Measurements from ENCODE around the gene NBEAL2. TPM values are rescaled to one million over a fixed set of nuclear protein-coding genes. Genes with fewer than 3 reads are reported as not detected.

Gene NBEAL2
- total RNA-seq (2012; rRNA removed), result 2.2 TPM in 2 replicates
- 11.7 and 12.5 TPM in 2 replicates for polyA plus RNA-seq (2012; rRNA removed)
- 5.6 and 8.2 TPM in 2 replicates for polyA plus RNA-seq (2012; cell fraction: cytosol; rRNA removed)
- polyA plus RNA-seq (2012; cell fraction: nucleus; rRNA removed; ENCODE audit: low replicate concordance), result 80.3 and 267 TPM in 2 replicates
- percentile 33 among the genes with signal in this experiment for Bru-seq, nascent RNA
- BruChase-seq, experiment 1, labeled RNA remaining after a 6-hour chase, result percentile 43 among the genes with signal in this experiment
- BruChase-seq, experiment 2, labeled RNA remaining after a 2-hour chase, result percentile 41 among the genes with signal in this experiment
- long read RNA-seq, partial matches to known transcripts, result 3 of 5 reads
- long read RNA-seq, other reads (novel, unspliced or antisense), result 2 of 5 reads

DNA sequence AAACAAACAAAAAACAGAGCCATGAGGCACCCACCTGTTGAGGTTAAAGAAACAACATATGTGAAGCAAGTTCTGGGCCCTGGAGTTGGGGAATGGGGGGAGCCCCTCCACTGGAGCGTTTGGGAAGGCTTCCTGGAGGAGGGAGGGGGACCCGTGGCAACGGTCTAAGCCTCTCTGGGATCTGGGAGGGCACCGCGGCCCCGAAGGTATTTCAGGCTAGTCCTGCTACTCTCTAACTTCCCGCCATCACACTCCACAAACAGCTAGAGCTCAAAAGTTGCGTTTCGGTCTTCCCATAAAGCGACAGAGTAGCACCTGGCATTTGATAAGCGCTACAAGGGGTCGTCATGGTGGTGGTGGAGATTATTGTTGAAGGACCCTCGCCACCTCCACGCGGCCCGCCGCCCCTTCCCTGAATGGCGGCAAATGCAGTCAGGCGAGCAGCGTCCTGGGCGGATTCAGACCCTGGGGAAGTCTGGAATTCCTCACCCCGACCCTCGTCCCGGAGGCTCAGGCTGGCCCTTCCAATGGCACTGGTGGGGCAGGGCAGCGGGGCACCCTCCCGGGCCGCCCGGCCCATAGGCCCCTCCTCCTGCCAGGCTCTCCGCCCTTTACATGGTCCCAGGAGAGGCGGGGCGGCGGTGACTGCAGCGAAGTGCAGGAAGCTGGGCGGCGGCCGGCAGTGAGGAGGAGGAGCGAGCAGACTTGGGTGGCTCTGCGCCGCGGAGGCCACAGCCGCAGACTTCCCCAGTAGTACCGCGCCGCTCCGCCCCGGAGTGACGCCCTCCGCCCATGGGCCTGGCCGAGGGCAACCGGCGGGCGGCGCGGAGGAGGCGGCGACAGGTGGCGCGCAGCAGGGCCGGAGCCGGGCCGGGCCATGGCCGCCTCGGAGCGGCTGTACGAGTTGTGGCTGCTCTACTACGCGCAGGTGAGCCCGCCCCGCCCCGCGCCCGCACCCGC is at the start of gene NBEAL2:
TSS of gene NBEAL2 (plus strand) at position 682 of the 960 bp plus-strand sequence. CDS start at position 878, 196 bp downstream.
- CTCF ChIA-PET, result no interaction called here
- peak within 1 kb of the TSS; percentile 38 for H2BK120ac ChIP-seq (ENCODE audit: low read depth, low read length)
- DNase-seq, result peak; percentile 84
- peak within 1 kb of the TSS; percentile 80 for H3K56ac ChIP-seq (ENCODE audit: extremely low read depth, insufficient read depth, low read length)
- 1% methylated on average over 42 of the region's 73 CpGs; no CpG with 5 or more reads in 1 of the 2 experiments for WGBS, 2 experiments (ENCODE audit: extremely low coverage in 2 of 2, insufficient read length in 1 of 2)
- ATAC-seq (ENCODE audit: low read depth), result peak; percentile 84
- peaks cover 3% of the 10 kb centered on the region for H3K9me1 ChIP-seq (ENCODE audit: insufficient read depth, low read length)
- POLR2A ChIA-PET (ENCODE audit: unreplicated experiment), result no interaction called here
- peak within 1 kb of the TSS; percentile 99 for H2AFZ ChIP-seq (replicated peaks; ENCODE audit: low read length, poor library complexity)
- no TSS peak for BruUV-seq (replicated peaks)
- no peaks in the 10 kb centered on the region for H3K36me3 ChIP-seq (ENCODE audit: control insufficient read depth, insufficient read depth, low read length)
- peak within 1 kb of the TSS; percentile 73 for H3K9ac ChIP-seq (ENCODE audit: low read depth, low read length)
- peak within 1 kb of the TSS; percentile 77 for H2BK5ac ChIP-seq (ENCODE audit: low read depth, low read length, poor library complexity, severe bottlenecking)
- intact Hi-C loops (cut with micrococcal nuclease), result no loop called here
- peaks cover 12% of the 10 kb centered on the region; the same call in 1 of the 2 replicates for H4K20me1 ChIP-seq (ENCODE audit: insufficient read depth, low read length)
- H3K27me3 ChIP-seq (ENCODE audit: control insufficient read depth, insufficient read depth, low read length), result no peaks in the 10 kb centered on the region
- peaks cover 3 to 41% of the 10 kb centered on the region in 2 experiments; a peak in 3 of 4 replicates for H3K79me1 ChIP-seq (ENCODE audit: low read depth in 1 of 2, low read length in 2 of 2)
- 0 out of 2 replicates have a peak within 1 kb of the TSS, but pooled peaks have one; percentile 5 for H2BK20ac ChIP-seq (ENCODE audit: low read depth, low read length)
- dilution Hi-C loops (cut with HindIII; ENCODE audit: low sequenced_read_pairs, unreplicated experiment), result no loop called here
- peak within 1 kb of the TSS; percentile 65 for H3K23ac ChIP-seq (ENCODE audit: low read depth, low read length)
- in situ Hi-C loops (cut with MboI; ENCODE audit: low sequenced_read_pairs), result no loop called here
- H4K91ac ChIP-seq (ENCODE audit: insufficient read depth, low read depth, low read length), result peak within 1 kb of the TSS; percentile 90
- H3K4me1 ChIP-seq (ENCODE audit: control insufficient read depth, insufficient read depth, low read length), result peaks cover 9% of the 10 kb centered on the region
- H2BK15ac ChIP-seq (ENCODE audit: low read depth, low read length), result peak within 1 kb of the TSS; percentile 52; the same call in 2 of the 3 replicates
- peak within 1 kb of the TSS; percentile 49 for H3K18ac ChIP-seq (ENCODE audit: low read depth, low read length)
- peak within 1 kb of the TSS; percentile 76 for H3K14ac ChIP-seq (replicated peaks; ENCODE audit: low read depth, low read length)
- peak within 1 kb of the TSS; percentile 66 for H3K27ac ChIP-seq (ENCODE audit: insufficient read depth, low read length)
- peak within 1 kb of the TSS; percentile 81 for H3K4me3 ChIP-seq (ENCODE audit: insufficient read depth, low read depth, low read length)
- H4K5ac ChIP-seq (ENCODE audit: low read depth, low read length), result peak within 1 kb of the TSS; percentile 87
- no peaks in the 10 kb centered on the region for H3K9me3 ChIP-seq (ENCODE audit: control insufficient read depth, insufficient read depth, low read length)
- H2AK9ac ChIP-seq (replicated peaks; ENCODE audit: low read depth, low read length, poor library complexity), result peak within 1 kb of the TSS; percentile 98
- H3K4ac ChIP-seq (ENCODE audit: low read depth, low read length), result peak within 1 kb of the TSS; percentile 94
- TF ChIP-seq MAZ (IDR thresholded peaks at IDR 0.05; ENCODE audit: borderline replicate concordance, low read depth, low read length) (peak; percentile 63; the same call in 1 of the 2 replicates), CTCF (conservative IDR thresholded peaks at IDR 0.05; ENCODE audit: low read depth, low read length) (0 out of 2 replicates have a peak, but pooled peaks have one; percentile 13), CEBPB (IDR thresholded peaks at IDR 0.05; ENCODE audit: low read depth, low read length) (no peak), RAD21 (IDR thresholded peaks at IDR 0.05; ENCODE audit: low read length) (peak; percentile 17; the same call in 1 of the 2 replicates)
- peak within 1 kb of the TSS; percentile 96 for H2AK5ac ChIP-seq (ENCODE audit: low read depth, low read length)
- peak within 1 kb of the TSS; percentile 94 for H3K4me2 ChIP-seq (ENCODE audit: low read depth, low read length)
- H4K8ac ChIP-seq (ENCODE audit: low read depth in 2 of 2, low read length in 2 of 2), result peak within 1 kb of the TSS; percentile 86 to 98
